SK-N-DZ (cell line): ENCODE data around the gene KIF5B. TPM values are rescaled to one million over a fixed set of nuclear protein-coding genes. Genes with fewer than 3 reads are reported as not detected.
"Not testable (repeated sequence)": the region's sequence is repeated elsewhere in the genome, so short reads cannot be mapped to it uniquely, and the experiment has no call there.

Experiments
- DNase-seq: peaks from one replicate; pipeline ENCODE4 v3.0.0-alpha.2; 2015; ENCODE audit warnings: low spot score
- polyA plus RNA-seq, 2 experiments: library from polyadenylated mRNA; depleted of rRNA; stranded (reverse); fragments of >200 nt; gene quantifications; 2 replicates each; pipeline ENCODE4 v1.2.3, GENCODE V29; 2014

The KIF5B gene
- polyA plus RNA-seq (2014; cell fraction: cytosol; rRNA removed): 47.6 and 48.4 TPM in 2 replicates
- 34.3 and 34.4 TPM in 2 replicates for polyA plus RNA-seq (2014; cell fraction: nucleus; rRNA removed)

GRCh38 chr10:32056136-32057035, at the start of gene KIF5B:
TSS of gene KIF5B (minus strand) at chr10:32056425. CDS start at chr10:32055973, 452 bp downstream.
- DNase-seq: peak; percentile 84

GRCh38 chr10:32105782-32106382, 49.7 kb upstream of the KIF5B start:
- DNase-seq: no peak

- no peak for DNase-seq
Measured at GRCh38 chr10:32104622-32105509, 48.6 kb upstream of the KIF5B start.

- no peak for DNase-seq
Measured at GRCh38 chr10:32104181-32104580, 48.0 kb upstream of the KIF5B start.

GRCh38 chr10:32103721-32104120, 47.5 kb upstream of the KIF5B start:
- no peak for DNase-seq

GRCh38 chr10:32098566-32099259, 42.5 kb upstream of the KIF5B start:
- DNase-seq: not testable (repeated sequence)

GRCh38 chr10:32095116-32095733, 39.0 kb upstream of the KIF5B start:
- no peak for DNase-seq

GRCh38 chr10:32093650-32094049, 37.4 kb upstream of the KIF5B start:
- DNase-seq: no peak

GRCh38 chr10:32091046-32091445, 34.8 kb upstream of the KIF5B start:
- DNase-seq: no peak

GRCh38 chr10:32084185-32084851, 28.1 kb upstream of the KIF5B start:
- DNase-seq: no peak

- no peak for DNase-seq
Measured at GRCh38 chr10:32077896-32078485, 21.8 kb upstream of the KIF5B start.

GRCh38 chr10:32073659-32074058, 17.4 kb upstream of the KIF5B start:
- DNase-seq: no peak

- DNase-seq: no peak
Measured at GRCh38 chr10:32073128-32073527, 16.9 kb upstream of the KIF5B start.

GRCh38 chr10:32072025-32072800, 16.0 kb upstream of the KIF5B start:
- DNase-seq: no peak

GRCh38 chr10:32070645-32071044, 14.4 kb upstream of the KIF5B start:
- no peak for DNase-seq

GRCh38 chr10:32068569-32068968, 12.3 kb upstream of the KIF5B start:
- no peak for DNase-seq

GRCh38 chr10:32067931-32068330, 11.7 kb upstream of the KIF5B start:
- not testable (repeated sequence) for DNase-seq

GRCh38 chr10:32065856-32066255, 9.6 kb upstream of the KIF5B start:
- DNase-seq: no peak

GRCh38 chr10:32061440-32061839, 5.2 kb upstream of the KIF5B start:
- no peak for DNase-seq
